Smooth muscle cell (in vitro differentiated cells): ENCODE results near the gene GNG8. TPM values are rescaled to one million over a fixed set of nuclear protein-coding genes. Genes with fewer than 3 reads are reported as not detected.

Source experiments
- DNase-seq: peaks from one replicate; lab custom pipeline; 2025; ENCODE audit not compliant: unreplicated experiment; lab: John Stamatoyannopoulos, UW
- H2AFZ ChIP-seq: fragments of 200-600 bp; sonication (generic); 2 replicates; pipeline ENCODE4 v1.6.0; 2016; ENCODE audit warnings: antibody characterized with exemption, low read depth, mild to moderate bottlenecking
- H3F3A ChIP-seq: fragments of 200-600 bp; sonication (generic); 2 replicates; pipeline ENCODE4 v1.6.0; 2017; ENCODE audit warnings: antibody characterized with exemption, low read depth
- H3K27ac ChIP-seq: fragments of 200-600 bp; sonication (generic); 2 replicates; pipeline ENCODE4 v1.5.1; 2016; ENCODE audit warnings: low read depth, mild to moderate bottlenecking
- H3K27me3 ChIP-seq: fragments of 200-600 bp; sonication (generic); 2 replicates; pipeline ENCODE4 v1.6.1; 2016; ENCODE audit warnings: low read depth, mild to moderate bottlenecking
- H3K36me3 ChIP-seq: fragments of 200-600 bp; sonication (generic); 2 replicates; pipeline ENCODE4 v1.5.1; 2016; ENCODE audit warnings: low read depth
- H3K4me1 ChIP-seq: fragments of 200-600 bp; sonication (generic); 2 replicates; pipeline ENCODE4 v1.5.1; 2016; ENCODE audit warnings: low read depth
- H3K4me2 ChIP-seq: fragments of 200-600 bp; sonication (generic); 2 replicates; pipeline ENCODE4 v1.6.0; 2016; ENCODE audit warnings: mild to moderate bottlenecking
- H3K4me3 ChIP-seq: fragments of 200-600 bp; sonication (generic); 2 replicates; pipeline ENCODE4 v1.5.1; 2016; ENCODE audit warnings: mild to moderate bottlenecking
- H3K79me2 ChIP-seq: fragments of 200-600 bp; sonication (generic); 2 replicates; pipeline ENCODE4 v1.6.0; 2016; ENCODE audit warnings: low read depth, mild to moderate bottlenecking
- H3K9ac ChIP-seq: fragments of 200-600 bp; sonication (generic); 2 replicates; pipeline ENCODE4 v1.6.0; 2016; ENCODE audit warnings: low read depth
- H3K9me3 ChIP-seq: fragments of 200-600 bp; sonication (generic); replicated peaks from 2 replicates; pipeline ENCODE4 v1.5.1; 2016; ENCODE audit warnings: low read depth
- H4K20me1 ChIP-seq: fragments of 200-600 bp; sonication (generic); 2 replicates; pipeline ENCODE4 v1.6.0; 2016; ENCODE audit warnings: low read depth
- CTCF ChIP-seq: fragments of 200-600 bp; sonication (generic); IDR thresholded peaks from 2 replicates; pipeline ENCODE4 v1.5.1; 2017; ENCODE audit warnings: borderline replicate concordance, mild to moderate bottlenecking, antibody characterized with exemption; ENCODE audit not compliant: insufficient read depth, poor library complexity, severe bottlenecking
- WGBS: methylation state at CpG from one replicate; pipeline ENCODE4 v1.1.7; 2016; ENCODE audit warnings: low lambda C conversion rate; 5-methylcytosine and 5-hydroxymethylcytosine counted together
- polyA plus RNA-seq: library from polyadenylated mRNA; unstranded; fragments of >200 nt; fragmentation: Nextera tagmentation; extraction: Ambion mirVana; gene quantifications from 2 replicates; pipeline ENCODE4 v1.2.1, GENCODE V29; 2016
- total RNA-seq: library from RNA; depleted of rRNA; stranded (reverse); fragments of >200 nt; gene quantifications from 2 replicates; pipeline ENCODE4 v1.2.3, GENCODE V29; 2014

Gene GNG8
- total and polyA plus RNA-seq, 2 experiments from 2014 or later: 3.3 TPM; not detected in 1

- WGBS: 50% methylated on average over 24 of the region's 63 CpGs
- Histone ChIP-seq H3K9me3 (no peaks in the 10 kb centered on the region), H3K27ac (no peak overlapping the region), H4K20me1 (no peaks in the 10 kb centered on the region), H2AFZ (no peak overlapping the region), H3F3A (peaks cover 2% of the 10 kb centered on the region), H3K27me3 (peaks cover 8% of the 10 kb centered on the region), H3K4me1 (no peaks in the 10 kb centered on the region), H3K4me3 (no peak overlapping the region), H3K36me3 (no peaks in the 10 kb centered on the region), H3K9ac (no peak overlapping the region), H3K79me2 (no peaks in the 10 kb centered on the region), H3K4me2 (no peak overlapping the region)
- no peak for DNase-seq
- TF ChIP-seq CTCF: no peak
These were observed 12.3 kb upstream of the GNG8 start for GRCh38 chr19:46648060-46648960.

GRCh38 chr19:46646402-46646801 lies 10.4 kb upstream of the GNG8 start:
- 82% methylated on average over 3 of the region's 3 CpGs for WGBS
- no peaks in the 10 kb centered on the region for H3K36me3 ChIP-seq
- no peak for TF ChIP-seq CTCF
- no peak overlapping the region for H3K27ac ChIP-seq
- no peak for DNase-seq
- H2AFZ ChIP-seq: no peak overlapping the region
- peaks cover 2% of the 10 kb centered on the region for H3F3A ChIP-seq
- no peaks in the 10 kb centered on the region for H3K4me1 ChIP-seq
- peaks cover 8% of the 10 kb centered on the region for H3K27me3 ChIP-seq
- no peak overlapping the region for H3K4me2 ChIP-seq
- no peaks in the 10 kb centered on the region for H4K20me1 ChIP-seq
- no peaks in the 10 kb centered on the region for H3K9me3 ChIP-seq
- no peaks in the 10 kb centered on the region for H3K79me2 ChIP-seq
- no peak overlapping the region for H3K9ac ChIP-seq
- H3K4me3 ChIP-seq: no peak overlapping the region

GRCh38 chr19:46644720-46645119 lies 8.7 kb upstream of the GNG8 start:
- no peak for TF ChIP-seq CTCF
- Histone ChIP-seq H3K27me3 (peaks cover 4% of the 10 kb centered on the region), H3K79me2 (no peaks in the 10 kb centered on the region), H3F3A (peaks cover 4% of the 10 kb centered on the region), H2AFZ (no peak overlapping the region), H3K9ac (no peak overlapping the region), H3K27ac (no peak overlapping the region), H4K20me1 (no peaks in the 10 kb centered on the region), H3K36me3 (no peaks in the 10 kb centered on the region), H3K9me3 (no peaks in the 10 kb centered on the region), H3K4me3 (no peak overlapping the region), H3K4me1 (no peaks in the 10 kb centered on the region), H3K4me2 (no peak overlapping the region)
- DNase-seq: no peak
- 66% methylated on average over 3 of the region's 3 CpGs for WGBS
